ENCODE measurements around the gene INSIG2. TPM values are rescaled to one million over a fixed set of nuclear protein-coding genes. Genes with fewer than 3 reads are reported as not detected.

Gene INSIG2
- total RNA-seq, 2 donors from 2014 or later = 25.0 to 25.3 TPM

GRCh38 chr2:118046634-118047210 lies 41.5 kb upstream of the INSIG2 start:
- DNase-seq (ENCODE audit: low spot score) = no peak
- H3K27ac ChIP-seq = no peak overlapping the region
- H3K4me3 ChIP-seq = no peak overlapping the region
- H3K36me3 ChIP-seq = no peaks in the 10 kb centered on the region
- H3K27me3 ChIP-seq (replicated peaks; ENCODE audit: insufficient read depth) = peaks cover 5% of the 10 kb centered on the region
- TF ChIP-seq CTCF (IDR thresholded peaks at IDR 0.05) = peak; percentile 53
- no peak for ATAC-seq (ENCODE audit: insufficient number of reproducible peaks, low FRiP score, low read depth)
- H3K4me1 ChIP-seq (ENCODE audit: control insufficient read depth in 1 of 2, low read depth in 2 of 2) = no peaks in the 10 kb centered on the region
- no peaks in the 10 kb centered on the region for H3K9me3 ChIP-seq

- TF ChIP-seq CTCF (IDR thresholded peaks at IDR 0.05) = no peak
- Histone ChIP-seq H3K9me3 (no peaks in the 10 kb centered on the region), H3K27me3 (replicated peaks; ENCODE audit: insufficient read depth) (peaks cover 5% of the 10 kb centered on the region), H3K27ac (no peak overlapping the region), H3K4me1 (ENCODE audit: control insufficient read depth in 1 of 2, low read depth in 2 of 2) (no peaks in the 10 kb centered on the region), H3K36me3 (no peaks in the 10 kb centered on the region), H3K4me3 (no peak overlapping the region)
- DNase-seq (ENCODE audit: low spot score) (no peak), ATAC-seq (ENCODE audit: insufficient number of reproducible peaks, low FRiP score, low read depth) (peak; percentile 69)
Observed at GRCh38 chr2:118047380-118047826, 40.9 kb upstream of the INSIG2 start.

- no peak for ATAC-seq (ENCODE audit: insufficient number of reproducible peaks, low FRiP score, low read depth)
- no peak for DNase-seq (ENCODE audit: low spot score)
- Histone ChIP-seq H3K36me3 (no peaks in the 10 kb centered on the region), H3K9me3 (no peaks in the 10 kb centered on the region), H3K27me3 (replicated peaks; ENCODE audit: insufficient read depth) (peaks cover 5% of the 10 kb centered on the region), H3K4me3 (no peak overlapping the region), H3K27ac (no peak overlapping the region), H3K4me1 (ENCODE audit: control insufficient read depth in 1 of 2, low read depth in 2 of 2) (no peaks in the 10 kb centered on the region)
- no peak for TF ChIP-seq CTCF (IDR thresholded peaks at IDR 0.05)
Observed at GRCh38 chr2:118048401-118048800, 39.9 kb upstream of the INSIG2 start.

GRCh38 chr2:118049140-118049815 lies 39.0 kb upstream of the INSIG2 start:
- H3K27ac ChIP-seq = no peak overlapping the region
- ATAC-seq (ENCODE audit: insufficient number of reproducible peaks, low FRiP score, low read depth) (no peak), DNase-seq (ENCODE audit: low spot score) (no peak)
- no peaks in the 10 kb centered on the region for H3K9me3 ChIP-seq
- no peak overlapping the region for H3K4me3 ChIP-seq
- no peaks in the 10 kb centered on the region for H3K36me3 ChIP-seq
- H3K4me1 ChIP-seq (ENCODE audit: control insufficient read depth in 1 of 2, low read depth in 2 of 2) = no peaks in the 10 kb centered on the region
- H3K27me3 ChIP-seq (replicated peaks; ENCODE audit: insufficient read depth) = peaks cover 5% of the 10 kb centered on the region
- TF ChIP-seq CTCF (IDR thresholded peaks at IDR 0.05) = no peak

GRCh38 chr2:118049816-118050140 lies 38.5 kb upstream of the INSIG2 start:
- TF ChIP-seq CTCF (IDR thresholded peaks at IDR 0.05) = no peak
- Histone ChIP-seq H3K36me3 (no peaks in the 10 kb centered on the region), H3K4me3 (no peak overlapping the region), H3K27me3 (replicated peaks; ENCODE audit: insufficient read depth) (peaks cover 5% of the 10 kb centered on the region), H3K4me1 (ENCODE audit: control insufficient read depth in 1 of 2, low read depth in 2 of 2) (no peaks in the 10 kb centered on the region), H3K9me3 (no peaks in the 10 kb centered on the region), H3K27ac (no peak overlapping the region)
- ATAC-seq (ENCODE audit: insufficient number of reproducible peaks, low FRiP score, low read depth) (no peak), DNase-seq (ENCODE audit: low spot score) (no peak)
